DOHH2 (cell line): ENCODE measurements around the gene ELP4.

Experiments
- H3F3A ChIP-seq: fragments of 200-600 bp; sonication (generic), shearing (Covaris generic); 2 replicates; pipeline ENCODE4 v1.6.0; 2016; ENCODE audit warnings: antibody characterized with exemption, mild to moderate bottlenecking; ENCODE audit not compliant: control insufficient read depth, insufficient read depth
- H3K27ac ChIP-seq: fragments of 200-600 bp; sonication (generic); 2 replicates; pipeline ENCODE4 v1.5.1; 2014; ENCODE audit warnings: low read depth, mild to moderate bottlenecking, low read length, moderate library complexity
- H3K27me3 ChIP-seq: fragments of 200-600 bp; sonication (generic); 2 replicates; pipeline ENCODE4 v1.6.1; 2014; ENCODE audit warnings: mild to moderate bottlenecking, low read length, mixed read lengths; ENCODE audit not compliant: control insufficient read depth
- H3K36me3 ChIP-seq: fragments of 200-600 bp; sonication (generic); 2 replicates; pipeline ENCODE4 v1.6.1; 2014; ENCODE audit warnings: mild to moderate bottlenecking, low read length, moderate library complexity, mixed read lengths; ENCODE audit not compliant: control insufficient read depth
- H3K4me1 ChIP-seq: fragments of 200-600 bp; sonication (generic); 2 replicates; pipeline ENCODE4 v1.6.1; 2014; ENCODE audit warnings: mild to moderate bottlenecking, low read length, mixed read lengths; ENCODE audit not compliant: control insufficient read depth
- H3K4me2 ChIP-seq: fragments of 200-600 bp; sonication (generic); 2 replicates; pipeline ENCODE4 v1.6.0; 2014; ENCODE audit warnings: mild to moderate bottlenecking, low read length, moderate library complexity
- H3K4me3 ChIP-seq: fragments of 200-600 bp; sonication (generic); 2 replicates; pipeline ENCODE4 v1.5.1; 2014; ENCODE audit warnings: mild to moderate bottlenecking, low read length, mixed read lengths
- H3K79me2 ChIP-seq: fragments of 200-600 bp; sonication (generic); 2 replicates; pipeline ENCODE4 v1.6.1; 2014; ENCODE audit warnings: mild to moderate bottlenecking, low read length, mixed read lengths; ENCODE audit not compliant: control insufficient read depth
- H3K9me2 ChIP-seq: fragments of 200-600 bp; sonication (generic); replicated peaks from 2 replicates; pipeline ENCODE4 v1.6.1; 2014; ENCODE audit warnings: mild to moderate bottlenecking, low read length, mixed read lengths; ENCODE audit not compliant: control insufficient read depth
- H3K9me3 ChIP-seq: fragments of 200-600 bp; sonication (generic); 2 replicates; pipeline ENCODE4 v1.6.1; 2014; ENCODE audit warnings: antibody characterized with exemption, low read length, mixed read lengths; ENCODE audit not compliant: control insufficient read depth, insufficient read depth
- H4K20me1 ChIP-seq: fragments of 200-600 bp; sonication (generic); 2 replicates; pipeline ENCODE4 v1.6.0; 2014; ENCODE audit warnings: low read depth, mild to moderate bottlenecking, antibody characterized with exemption, low read length, moderate library complexity; ENCODE audit not compliant: control insufficient read depth, insufficient read depth
- CTCF ChIP-seq: fragments of 200-600 bp; sonication (generic); IDR thresholded peaks from one replicate; pipeline ENCODE4 v1.5.1; 2014; ENCODE audit warnings: antibody characterized with exemption, mild to moderate bottlenecking, low read depth, low read length; ENCODE audit not compliant: poor library complexity, severe bottlenecking
- EZH2phosphoT487 ChIP-seq: fragments of 200-600 bp; sonication (generic); IDR thresholded peaks from 2 replicates; pipeline ENCODE4 v1.6.1; 2017; ENCODE audit warnings: borderline replicate concordance, mild to moderate bottlenecking, antibody characterized with exemption, low read length, moderate library complexity, mixed read lengths

ELP4 gene

GRCh38 chr11:31806186-31806927, 296.8 kb downstream of the ELP4 start:
- no peak overlapping the region for H3K4me3 ChIP-seq
- no peaks in the 10 kb centered on the region for H3K9me2 ChIP-seq
- peaks cover 25% of the 10 kb centered on the region for H3K27me3 ChIP-seq
- H3K79me2 ChIP-seq, result no peaks in the 10 kb centered on the region
- H3K4me2 ChIP-seq, result no peak overlapping the region
- H3K9me3 ChIP-seq, result no peaks in the 10 kb centered on the region
- H3K27ac ChIP-seq, result no peak overlapping the region
- no peaks in the 10 kb centered on the region for H3K36me3 ChIP-seq
- H3F3A ChIP-seq, result no peaks in the 10 kb centered on the region
- TF ChIP-seq CTCF (no peak), EZH2phosphoT487 (no peak)
- no peaks in the 10 kb centered on the region for H4K20me1 ChIP-seq
- no peaks in the 10 kb centered on the region for H3K4me1 ChIP-seq

- Histone ChIP-seq H3K4me2 (no peak overlapping the region), H3K27ac (no peak overlapping the region), H3F3A (no peaks in the 10 kb centered on the region)
Measured at GRCh38 chr11:31806928-31807798, 297.6 kb downstream of the ELP4 start.

More at GRCh38 chr11:31806928-31807798, 297.6 kb downstream of the ELP4 start:
- Histone ChIP-seq H3K36me3 (no peaks in the 10 kb centered on the region), H3K79me2 (no peaks in the 10 kb centered on the region), H3K27me3 (peaks cover 28% of the 10 kb centered on the region), H3K9me2 (no peaks in the 10 kb centered on the region), H4K20me1 (no peaks in the 10 kb centered on the region), H3K4me3 (no peak overlapping the region), H3K4me1 (no peaks in the 10 kb centered on the region), H3K9me3 (peaks cover 3% of the 10 kb centered on the region; the same call in 1 of the 2 replicates)
- TF ChIP-seq CTCF, result no peak
- TF ChIP-seq EZH2phosphoT487, result no peak
